ENCODE results near the gene ATP11A.

DNA sequence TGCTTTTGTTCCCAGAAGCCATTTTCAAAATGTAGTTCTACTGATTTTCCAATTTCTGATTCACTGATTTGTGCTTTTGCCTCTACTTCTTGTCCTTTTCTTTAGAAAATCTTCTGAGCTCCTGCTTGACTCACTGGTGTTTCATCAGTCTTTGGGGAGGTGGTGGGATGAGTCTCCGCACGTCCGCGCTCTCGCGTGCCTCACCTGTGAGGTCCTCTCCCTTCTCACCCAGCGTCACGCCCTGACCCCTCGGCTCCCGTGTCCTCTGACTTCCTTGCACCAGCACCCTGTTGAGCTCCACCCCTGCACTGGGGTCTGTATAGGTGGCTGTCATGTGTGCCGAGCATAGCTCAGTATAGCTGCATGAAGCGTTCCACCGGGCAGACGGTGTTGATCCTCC, 226.5 kb downstream of the ATP11A start:
- TF ChIP-seq, protein P1, sequence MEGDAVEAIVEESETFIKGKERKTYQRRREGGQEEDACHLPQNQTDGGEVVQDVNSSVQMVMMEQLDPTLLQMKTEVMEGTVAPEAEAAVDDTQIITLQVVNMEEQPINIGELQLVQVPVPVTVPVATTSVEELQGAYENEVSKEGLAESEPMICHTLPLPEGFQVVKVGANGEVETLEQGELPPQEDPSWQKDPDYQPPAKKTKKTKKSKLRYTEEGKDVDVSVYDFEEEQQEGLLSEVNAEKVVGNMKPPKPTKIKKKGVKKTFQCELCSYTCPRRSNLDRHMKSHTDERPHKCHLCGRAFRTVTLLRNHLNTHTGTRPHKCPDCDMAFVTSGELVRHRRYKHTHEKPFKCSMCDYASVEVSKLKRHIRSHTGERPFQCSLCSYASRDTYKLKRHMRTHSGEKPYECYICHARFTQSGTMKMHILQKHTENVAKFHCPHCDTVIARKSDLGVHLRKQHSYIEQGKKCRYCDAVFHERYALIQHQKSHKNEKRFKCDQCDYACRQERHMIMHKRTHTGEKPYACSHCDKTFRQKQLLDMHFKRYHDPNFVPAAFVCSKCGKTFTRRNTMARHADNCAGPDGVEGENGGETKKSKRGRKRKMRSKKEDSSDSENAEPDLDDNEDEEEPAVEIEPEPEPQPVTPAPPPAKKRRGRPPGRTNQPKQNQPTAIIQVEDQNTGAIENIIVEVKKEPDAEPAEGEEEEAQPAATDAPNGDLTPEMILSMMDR (conservative IDR thresholded peaks at IDR 0.05; ENCODE audit: low read depth in 2 of 2) = no peak
- no peak for TF ChIP-seq EZH2phosphoT487 (IDR thresholded peaks at IDR 0.05; ENCODE audit: unreplicated experiment)
- TF ChIP-seq REST (IDR thresholded peaks at IDR 0.05; ENCODE audit: unreplicated experiment) = no peak
- TF ChIP-seq EZH2 (IDR thresholded peaks at IDR 0.05; ENCODE audit: low read depth, unreplicated experiment) = no peak
- no peak for TF ChIP-seq ZNF114 (CRISPR knock-in tag; IDR thresholded peaks at IDR 0.05)
- TF ChIP-seq POLR2AphosphoS5 (IDR thresholded peaks at IDR 0.05; ENCODE audit: low read depth) = no peak
- no peak for TF ChIP-seq CREB1 (CRISPR knock-in tag; IDR thresholded peaks at IDR 0.05; ENCODE audit: low read depth)
- TF ChIP-seq, protein P2, sequence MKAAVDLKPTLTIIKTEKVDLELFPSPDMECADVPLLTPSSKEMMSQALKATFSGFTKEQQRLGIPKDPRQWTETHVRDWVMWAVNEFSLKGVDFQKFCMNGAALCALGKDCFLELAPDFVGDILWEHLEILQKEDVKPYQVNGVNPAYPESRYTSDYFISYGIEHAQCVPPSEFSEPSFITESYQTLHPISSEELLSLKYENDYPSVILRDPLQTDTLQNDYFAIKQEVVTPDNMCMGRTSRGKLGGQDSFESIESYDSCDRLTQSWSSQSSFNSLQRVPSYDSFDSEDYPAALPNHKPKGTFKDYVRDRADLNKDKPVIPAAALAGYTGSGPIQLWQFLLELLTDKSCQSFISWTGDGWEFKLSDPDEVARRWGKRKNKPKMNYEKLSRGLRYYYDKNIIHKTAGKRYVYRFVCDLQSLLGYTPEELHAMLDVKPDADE (IDR thresholded peaks at IDR 0.05) = no peak
- no peak for TF ChIP-seq JUNB (IDR thresholded peaks at IDR 0.05; ENCODE audit: unreplicated experiment)
- no peak for TF ChIP-seq STAT1 (IDR thresholded peaks at IDR 0.05; ENCODE audit: unreplicated experiment)

Data from GM23338 (cell line).